Measurements from ENCODE around the gene TAS2R14.

TAS2R14 gene

DNA sequence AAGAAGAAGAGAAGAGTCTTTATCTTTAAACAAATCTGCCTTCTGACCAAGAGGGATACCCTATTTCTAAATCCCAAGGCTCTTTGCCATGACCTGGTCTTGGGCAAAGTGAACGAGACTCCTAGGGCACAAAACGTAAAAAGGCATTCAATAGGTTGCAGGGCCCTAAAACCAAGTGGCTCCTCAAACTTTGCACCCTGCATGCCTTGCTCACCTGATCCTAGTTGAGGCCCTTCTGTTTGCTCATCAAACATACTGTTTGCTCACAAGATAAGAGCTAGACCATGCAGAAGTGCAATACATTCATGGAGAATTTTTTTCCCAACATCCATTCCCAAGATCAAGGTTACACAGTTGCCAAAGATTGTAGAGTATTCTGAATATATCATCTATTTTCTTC is 47.1 kb downstream of the TAS2R14 start:
- Histone ChIP-seq H3K4me3 (ENCODE audit: low read depth in 1 of 2, low read length in 1 of 2) (no peak overlapping the region), H3K9me3 (no peaks in the 10 kb centered on the region), H3K27me3 (no peaks in the 10 kb centered on the region), H3K4me1 (ENCODE audit: control insufficient read depth in 1 of 2, insufficient read depth in 1 of 2, low read depth in 1 of 2, low read length in 1 of 2) (no peaks in the 10 kb centered on the region), H3K36me3 (no peaks in the 10 kb centered on the region), H3K27ac (no peak overlapping the region)
- TF ChIP-seq, protein P1, sequence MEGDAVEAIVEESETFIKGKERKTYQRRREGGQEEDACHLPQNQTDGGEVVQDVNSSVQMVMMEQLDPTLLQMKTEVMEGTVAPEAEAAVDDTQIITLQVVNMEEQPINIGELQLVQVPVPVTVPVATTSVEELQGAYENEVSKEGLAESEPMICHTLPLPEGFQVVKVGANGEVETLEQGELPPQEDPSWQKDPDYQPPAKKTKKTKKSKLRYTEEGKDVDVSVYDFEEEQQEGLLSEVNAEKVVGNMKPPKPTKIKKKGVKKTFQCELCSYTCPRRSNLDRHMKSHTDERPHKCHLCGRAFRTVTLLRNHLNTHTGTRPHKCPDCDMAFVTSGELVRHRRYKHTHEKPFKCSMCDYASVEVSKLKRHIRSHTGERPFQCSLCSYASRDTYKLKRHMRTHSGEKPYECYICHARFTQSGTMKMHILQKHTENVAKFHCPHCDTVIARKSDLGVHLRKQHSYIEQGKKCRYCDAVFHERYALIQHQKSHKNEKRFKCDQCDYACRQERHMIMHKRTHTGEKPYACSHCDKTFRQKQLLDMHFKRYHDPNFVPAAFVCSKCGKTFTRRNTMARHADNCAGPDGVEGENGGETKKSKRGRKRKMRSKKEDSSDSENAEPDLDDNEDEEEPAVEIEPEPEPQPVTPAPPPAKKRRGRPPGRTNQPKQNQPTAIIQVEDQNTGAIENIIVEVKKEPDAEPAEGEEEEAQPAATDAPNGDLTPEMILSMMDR (IDR thresholded peaks at IDR 0.05), result no peak

DNA sequence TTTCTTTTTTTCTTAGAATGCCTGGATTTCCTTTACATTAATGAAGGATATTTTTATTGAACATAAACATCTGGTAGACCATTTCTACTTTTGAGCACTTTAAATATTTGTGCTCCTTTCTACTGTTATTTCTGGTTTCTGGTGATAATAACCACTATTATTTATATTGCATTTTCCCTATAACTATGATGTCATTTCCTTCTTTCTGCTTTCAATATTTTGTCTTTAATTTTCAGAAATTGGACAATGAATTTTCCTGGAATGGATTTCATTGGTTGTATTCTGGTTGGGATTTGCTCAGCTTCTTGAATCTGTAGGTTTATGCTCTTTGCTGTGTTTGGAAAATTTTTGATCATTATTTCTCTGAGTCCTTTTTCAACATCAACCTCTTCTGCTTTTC is 49.8 kb downstream of the TAS2R14 start:
- Histone ChIP-seq H3K27me3 (no peaks in the 10 kb centered on the region), H3K4me3 (ENCODE audit: low read depth in 1 of 2, low read length in 1 of 2) (no peak overlapping the region), H3K27ac (no peak overlapping the region), H3K4me1 (ENCODE audit: control insufficient read depth in 1 of 2, insufficient read depth in 1 of 2, low read depth in 1 of 2, low read length in 1 of 2) (no peaks in the 10 kb centered on the region), H3K36me3 (no peaks in the 10 kb centered on the region), H3K9me3 (no peaks in the 10 kb centered on the region)
- TF ChIP-seq, protein P1 (IDR thresholded peaks at IDR 0.05), result no peak
